Ectodermal cell (in vitro differentiated cells): ENCODE data around the gene AGMO. TPM values are rescaled to one million over a fixed set of nuclear protein-coding genes. Genes with fewer than 3 reads are reported as not detected.

Experiments
- H3K27ac ChIP-seq: 2 replicates; pipeline ENCODE4 v1.7.0; 2013; ENCODE audit warnings: mild to moderate bottlenecking, low read depth, low read length; ENCODE audit not compliant: insufficient read depth, poor library complexity, severe bottlenecking
- H3K27me3 ChIP-seq: 2 replicates; pipeline ENCODE4 v1.7.0; 2013; ENCODE audit warnings: mild to moderate bottlenecking, low read length; ENCODE audit not compliant: insufficient read depth, control insufficient read depth, poor library complexity, severe bottlenecking
- H3K36me3 ChIP-seq: one replicate; pipeline ENCODE4 v1.7.0; 2013; ENCODE audit warnings: low read length; ENCODE audit not compliant: control insufficient read depth, insufficient read depth
- H3K4me1 ChIP-seq: one replicate; pipeline ENCODE4 v1.7.0; 2013; ENCODE audit warnings: low read length; ENCODE audit not compliant: control insufficient read depth, insufficient read depth
- H3K4me3 ChIP-seq: 2 replicates; pipeline ENCODE4 v1.7.0; 2013; ENCODE audit warnings: low read depth, low read length, control low read depth; ENCODE audit not compliant: insufficient read depth
- H3K9me3 ChIP-seq: 2 replicates; pipeline ENCODE4 v1.7.0; 2013; ENCODE audit warnings: mild to moderate bottlenecking, low read length, moderate library complexity; ENCODE audit not compliant: control insufficient read depth
- WGBS, 2 experiments: methylation state at CpG; one replicate each; pipeline ENCODE4 v1.1.7; 2013; ENCODE audit warnings: missing lambda C conversion rate in 2 of 2; 5-methylcytosine and 5-hydroxymethylcytosine counted together
- polyA plus RNA-seq, 4 experiments: library from polyadenylated mRNA; stranded (reverse); fragments of 50-300 nt; gene quantifications; one replicate each; pipeline ENCODE4 v1.2.3, GENCODE V29; 2013

AGMO gene
- polyA plus RNA-seq (2013, experiment 1 of 4) = 0.20 TPM
- 0.21 TPM for polyA plus RNA-seq (2013, experiment 2 of 4)
- 0.16 TPM for polyA plus RNA-seq (2013, experiment 3 of 4)
- polyA plus RNA-seq (2013, experiment 4 of 4) = not detected

DNA sequence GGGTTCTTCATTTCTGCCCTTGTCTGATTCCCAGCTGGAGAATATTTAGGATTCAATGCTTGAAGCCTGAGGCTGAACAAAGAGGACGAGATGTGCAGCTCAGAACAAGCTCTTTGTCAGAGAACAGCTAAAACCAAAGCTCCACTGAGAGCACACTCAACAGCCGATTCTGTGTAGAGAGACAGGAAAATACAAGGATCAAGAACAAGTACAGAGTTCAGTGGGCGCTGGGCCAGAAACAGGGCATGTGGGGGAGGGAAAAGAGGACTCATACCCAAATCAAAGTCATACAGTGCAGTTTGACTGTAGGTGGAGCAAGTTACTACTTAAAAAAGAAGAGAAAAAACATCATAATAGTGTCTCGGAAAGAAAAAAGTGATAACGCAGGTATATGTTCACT is at the start of gene AGMO:
AGMO (minus strand) TSS at position 181 of the 400 bp plus-strand sequence.
- no peaks in the 10 kb centered on the region for H3K9me3 ChIP-seq
- H3K27ac ChIP-seq = no peak within 1 kb of the TSS
- 57 to 69% methylated on average over 3 to 4 of the region's 5 CpGs for WGBS, 2 experiments
- no peak within 1 kb of the TSS for H3K4me3 ChIP-seq
- H3K27me3 ChIP-seq = no peaks in the 10 kb centered on the region
- no peaks in the 10 kb centered on the region for H3K36me3 ChIP-seq
- H3K4me1 ChIP-seq = peaks cover 7% of the 10 kb centered on the region

DNA sequence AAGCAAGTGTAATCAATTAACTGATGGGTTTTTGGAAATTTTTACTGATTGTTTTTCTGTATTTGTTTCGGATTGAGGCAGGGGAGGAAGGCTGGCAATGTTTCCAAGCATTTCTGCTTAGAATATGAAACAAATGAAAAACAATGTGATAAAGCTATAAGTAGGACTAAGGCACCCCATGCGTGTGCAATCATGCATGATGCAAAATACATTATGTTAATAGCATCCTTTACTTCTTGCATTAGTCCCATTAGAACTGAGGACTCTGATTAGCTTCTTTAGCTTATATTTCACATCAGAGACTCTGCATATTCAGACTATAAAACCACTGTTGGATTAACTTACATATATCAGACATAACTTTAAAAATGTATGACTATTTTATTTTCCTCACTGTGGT is 48.7 kb upstream of the AGMO start:
- 87 to 100% methylated on average over 2 of the region's 2 CpGs for WGBS, 2 experiments
- Histone ChIP-seq H3K9me3 (no peaks in the 10 kb centered on the region), H3K36me3 (no peaks in the 10 kb centered on the region), H3K27me3 (no peaks in the 10 kb centered on the region), H3K27ac (no peak overlapping the region), H3K4me1 (no peaks in the 10 kb centered on the region), H3K4me3 (no peak overlapping the region)

DNA sequence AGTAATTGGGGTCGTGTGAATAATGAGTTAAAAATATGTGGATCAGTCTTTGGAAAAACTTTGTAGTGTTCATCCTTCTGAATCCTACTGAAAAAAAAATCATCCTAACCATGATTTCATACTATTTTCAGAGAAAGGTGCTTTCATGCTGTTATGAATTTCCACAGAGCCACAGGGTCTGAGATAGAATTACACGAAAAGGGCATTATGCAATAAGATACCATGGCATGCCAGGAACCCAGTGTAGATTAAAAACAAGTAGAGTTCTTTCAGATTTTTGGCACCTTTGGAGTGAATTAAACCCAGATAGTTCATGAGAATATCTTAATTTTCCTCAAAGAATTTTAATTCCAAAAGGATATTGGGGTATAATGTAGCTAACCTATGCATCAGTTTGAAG is 47.5 kb upstream of the AGMO start:
- no peaks in the 10 kb centered on the region for H3K27me3 ChIP-seq
- H3K27ac ChIP-seq = no peak overlapping the region
- no peaks in the 10 kb centered on the region for H3K9me3 ChIP-seq
- H3K4me3 ChIP-seq = no peak overlapping the region
- H3K4me1 ChIP-seq = no peaks in the 10 kb centered on the region
- WGBS, 2 experiments = 91 to 100% methylated on average over 1 to 2 of the region's 2 CpGs
- H3K36me3 ChIP-seq = no peaks in the 10 kb centered on the region

DNA sequence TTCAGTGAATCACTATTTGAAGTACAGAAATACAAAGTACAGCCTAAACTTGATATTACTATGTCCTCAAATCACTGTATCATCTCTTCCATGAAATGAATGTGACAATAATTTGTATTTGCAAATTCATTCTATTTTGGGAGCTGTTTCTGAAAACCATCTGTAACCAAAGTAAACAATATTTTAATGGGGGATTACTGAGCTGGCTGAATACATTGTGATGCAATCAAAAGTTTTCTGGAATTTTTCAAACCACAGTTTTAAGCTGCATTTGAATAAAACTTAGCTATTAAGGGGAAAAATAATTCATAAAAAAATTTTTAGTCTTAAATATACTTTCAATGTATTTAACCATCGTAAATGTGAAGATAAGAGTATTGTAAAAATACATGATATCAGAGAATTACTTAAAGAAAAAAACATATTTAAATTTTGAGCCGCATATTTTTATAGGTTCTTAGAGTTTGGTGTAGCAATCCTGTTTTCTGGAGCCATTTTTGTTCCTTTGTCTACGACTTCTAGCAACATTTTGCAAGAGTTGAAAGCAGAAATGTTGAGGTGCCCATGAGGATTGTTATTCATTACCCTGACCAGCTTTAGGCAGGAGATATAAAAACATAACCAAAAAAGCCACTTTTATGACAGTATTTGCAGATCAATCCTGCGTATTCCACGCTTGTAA is 45.9 kb upstream of the AGMO start:
- Histone ChIP-seq H3K9me3 (no peaks in the 10 kb centered on the region), H3K4me1 (no peaks in the 10 kb centered on the region), H3K27me3 (no peaks in the 10 kb centered on the region), H3K27ac (no peak overlapping the region), H3K4me3 (no peak overlapping the region), H3K36me3 (no peaks in the 10 kb centered on the region)
- 92 to 97% methylated on average over 4 of the region's 5 CpGs for WGBS, 2 experiments

DNA sequence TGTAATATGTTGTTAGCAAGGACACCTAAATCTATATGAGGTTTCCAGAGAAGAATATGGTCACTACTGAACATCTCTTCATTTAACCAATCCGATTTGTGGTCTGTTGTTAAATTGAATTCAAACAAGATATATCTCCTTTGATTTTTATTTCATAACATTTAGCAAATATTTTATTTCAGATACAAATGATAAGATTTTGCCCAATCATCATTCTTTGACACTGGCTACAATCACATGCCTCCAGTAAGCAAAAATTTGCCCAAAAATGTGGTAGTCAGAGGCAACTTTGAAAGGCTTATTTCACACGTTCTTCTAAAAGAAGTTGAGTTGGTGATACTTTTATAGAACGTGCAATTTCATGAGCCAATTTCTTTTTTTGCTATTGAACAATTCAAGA is 44.7 kb upstream of the AGMO start:
- no peak overlapping the region for H3K27ac ChIP-seq
- no peaks in the 10 kb centered on the region for H3K36me3 ChIP-seq
- no peak overlapping the region for H3K4me3 ChIP-seq
- H3K27me3 ChIP-seq = no peaks in the 10 kb centered on the region
- no peaks in the 10 kb centered on the region for H3K9me3 ChIP-seq
- no peaks in the 10 kb centered on the region for H3K4me1 ChIP-seq
- WGBS, 2 experiments = 88 to 96% methylated on average over 2 to 3 of the region's 3 CpGs

DNA sequence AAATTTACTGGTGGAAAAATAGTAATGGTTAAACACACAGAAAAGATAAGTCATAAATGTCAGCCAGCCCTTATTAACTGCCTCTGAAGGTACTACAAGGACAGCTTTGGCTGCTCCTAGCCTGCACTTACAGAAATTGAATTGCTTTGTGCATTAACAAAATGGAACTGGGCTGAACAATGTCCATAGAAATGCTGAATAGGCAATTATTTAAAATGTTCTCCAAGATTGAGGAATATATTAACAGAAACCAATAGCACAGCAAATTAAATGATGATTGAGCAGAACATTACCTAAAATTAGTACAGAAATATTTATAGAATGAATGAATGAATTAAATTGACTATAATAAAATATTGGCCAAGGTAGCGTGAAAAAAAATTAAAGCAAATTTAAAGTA is 42.4 kb upstream of the AGMO start:
- no peak overlapping the region for H3K4me3 ChIP-seq
- no peaks in the 10 kb centered on the region for H3K36me3 ChIP-seq
- no CpG with 5 or more reads among the region's 1 CpG for WGBS, 2 experiments
- H3K4me1 ChIP-seq = no peaks in the 10 kb centered on the region
- H3K9me3 ChIP-seq = no peaks in the 10 kb centered on the region
- H3K27ac ChIP-seq = no peak overlapping the region
- H3K27me3 ChIP-seq = no peaks in the 10 kb centered on the region

DNA sequence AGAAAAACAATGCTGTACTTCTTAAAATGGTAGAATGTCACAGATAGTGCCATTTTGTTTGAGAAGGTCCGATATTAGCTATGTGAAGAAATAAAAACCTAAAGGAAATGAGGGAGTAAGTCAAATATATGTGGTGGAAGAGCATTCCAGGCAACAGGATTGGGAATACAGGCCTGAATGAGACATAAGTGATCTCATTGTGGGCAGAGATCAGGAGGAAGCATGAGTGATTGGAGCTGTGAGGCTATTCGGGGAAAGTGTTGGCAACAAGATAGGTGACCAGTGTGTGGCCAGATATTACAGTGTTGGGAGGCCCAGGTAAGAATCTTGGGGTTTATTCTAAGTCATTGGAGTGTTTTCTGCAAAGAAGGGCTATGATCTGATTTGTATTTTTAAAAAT is 41.3 kb upstream of the AGMO start:
- no peaks in the 10 kb centered on the region for H3K4me1 ChIP-seq
- no peaks in the 10 kb centered on the region for H3K36me3 ChIP-seq
- H3K27ac ChIP-seq = no peak overlapping the region
- H3K9me3 ChIP-seq = no peaks in the 10 kb centered on the region
- WGBS, 2 experiments = 67% methylated on average over 2 of the region's 2 CpGs
- H3K4me3 ChIP-seq = no peak overlapping the region
- H3K27me3 ChIP-seq = no peaks in the 10 kb centered on the region

DNA sequence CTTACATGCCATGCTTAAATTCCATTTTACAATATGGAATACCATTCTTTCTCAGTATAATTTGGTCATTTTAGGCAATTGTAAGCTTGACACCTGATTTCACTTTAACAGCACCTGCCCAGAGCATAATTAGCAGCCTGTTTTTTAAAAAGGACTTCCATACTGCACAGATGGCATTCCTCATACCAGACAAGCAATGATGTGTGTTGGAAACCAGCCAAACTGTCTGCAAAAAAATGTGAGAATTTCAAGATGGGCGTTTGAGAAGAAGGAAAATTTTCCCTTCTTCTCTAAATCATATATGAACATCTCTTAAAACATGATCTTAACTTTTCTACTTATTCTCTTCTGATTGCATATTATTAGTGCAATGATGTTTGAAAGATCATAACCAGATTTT is 40.4 kb upstream of the AGMO start:
- 83% methylated on average over 1 of the region's 1 CpG; no CpG with 5 or more reads in 1 of the 2 experiments for WGBS, 2 experiments
- Histone ChIP-seq H3K4me3 (no peak overlapping the region), H3K9me3 (no peaks in the 10 kb centered on the region), H3K36me3 (no peaks in the 10 kb centered on the region), H3K27me3 (no peaks in the 10 kb centered on the region), H3K27ac (no peak overlapping the region), H3K4me1 (no peaks in the 10 kb centered on the region)

DNA sequence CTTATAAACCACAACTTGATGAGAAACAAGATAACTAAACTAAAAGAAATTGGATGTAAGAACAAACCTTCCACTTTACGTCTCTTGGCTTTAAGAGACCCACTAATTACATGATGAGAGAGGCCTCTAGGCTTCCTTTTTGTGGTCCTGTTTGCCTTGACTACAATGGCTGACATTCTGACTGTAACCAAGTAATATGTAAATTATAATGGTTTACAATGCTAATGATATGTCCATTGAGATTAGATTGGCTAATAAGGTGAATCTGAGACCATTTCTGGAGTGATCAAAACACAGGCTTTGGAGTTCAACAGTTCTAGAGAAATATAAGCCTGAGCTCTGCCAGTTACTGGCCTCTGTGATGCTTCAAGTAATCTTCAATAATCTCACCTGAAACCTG is 39.4 kb upstream of the AGMO start:
- Histone ChIP-seq H3K4me1 (no peaks in the 10 kb centered on the region), H3K4me3 (no peak overlapping the region), H3K36me3 (no peaks in the 10 kb centered on the region), H3K27me3 (no peaks in the 10 kb centered on the region), H3K9me3 (no peaks in the 10 kb centered on the region), H3K27ac (no peak overlapping the region)
- 86 to 94% methylated on average over 1 of the region's 1 CpG for WGBS, 2 experiments

DNA sequence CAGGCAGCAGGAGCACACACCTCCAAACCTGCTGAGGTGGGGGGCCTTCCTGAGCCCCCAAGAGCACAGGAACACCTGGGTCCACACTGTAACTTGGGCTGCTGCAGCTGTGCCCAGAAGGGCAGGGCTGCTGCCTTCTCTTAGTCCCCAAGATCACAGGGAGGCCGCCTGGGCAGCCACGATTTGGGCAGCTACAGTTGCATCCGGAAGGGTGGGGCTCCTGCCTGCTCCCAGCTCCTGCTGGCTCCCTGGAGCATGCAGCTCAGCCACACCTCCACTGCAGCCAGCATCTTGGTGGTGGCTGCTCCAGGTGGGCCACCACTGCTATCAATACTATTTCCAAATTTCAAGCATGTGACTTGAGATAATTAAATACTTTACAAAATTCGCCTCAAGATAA is 38.5 kb upstream of the AGMO start:
- Histone ChIP-seq H3K27ac (no peak overlapping the region), H3K27me3 (no peaks in the 10 kb centered on the region), H3K9me3 (no peaks in the 10 kb centered on the region), H3K36me3 (no peaks in the 10 kb centered on the region), H3K4me3 (no peak overlapping the region), H3K4me1 (no peaks in the 10 kb centered on the region)
- WGBS, 2 experiments = 84 to 88% methylated on average over 3 of the region's 4 CpGs
